RPMI7951 (cell line): ENCODE measurements around the gene VPS52. TPM values are rescaled to one million over a fixed set of nuclear protein-coding genes. Genes with fewer than 3 reads are reported as not detected.

Experiments used
- DNase-seq: peaks from one replicate; pipeline ENCODE4 v3.0.0-alpha.2; 2012; ENCODE audit warnings: low read depth
- total RNA-seq: library from RNA; depleted of rRNA; stranded (reverse); fragments of >200 nt; shearing (Covaris generic); gene quantifications from 2 replicates; pipeline ENCODE4 v1.2.3, GENCODE V29; 2014; rRNA removed

Gene VPS52, protein sequence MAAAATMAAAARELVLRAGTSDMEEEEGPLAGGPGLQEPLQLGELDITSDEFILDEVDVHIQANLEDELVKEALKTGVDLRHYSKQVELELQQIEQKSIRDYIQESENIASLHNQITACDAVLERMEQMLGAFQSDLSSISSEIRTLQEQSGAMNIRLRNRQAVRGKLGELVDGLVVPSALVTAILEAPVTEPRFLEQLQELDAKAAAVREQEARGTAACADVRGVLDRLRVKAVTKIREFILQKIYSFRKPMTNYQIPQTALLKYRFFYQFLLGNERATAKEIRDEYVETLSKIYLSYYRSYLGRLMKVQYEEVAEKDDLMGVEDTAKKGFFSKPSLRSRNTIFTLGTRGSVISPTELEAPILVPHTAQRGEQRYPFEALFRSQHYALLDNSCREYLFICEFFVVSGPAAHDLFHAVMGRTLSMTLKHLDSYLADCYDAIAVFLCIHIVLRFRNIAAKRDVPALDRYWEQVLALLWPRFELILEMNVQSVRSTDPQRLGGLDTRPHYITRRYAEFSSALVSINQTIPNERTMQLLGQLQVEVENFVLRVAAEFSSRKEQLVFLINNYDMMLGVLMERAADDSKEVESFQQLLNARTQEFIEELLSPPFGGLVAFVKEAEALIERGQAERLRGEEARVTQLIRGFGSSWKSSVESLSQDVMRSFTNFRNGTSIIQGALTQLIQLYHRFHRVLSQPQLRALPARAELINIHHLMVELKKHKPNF
- 30.7 and 43.1 TPM in 2 replicates for total RNA-seq

GRCh38 chr6:33271468-33272274 lies at the start of gene VPS52, which contains the start of gene RPS18:
Gene VPS52, minus strand, starts transcription at chr6:33271876. Its CDS starts 201 bp downstream, at chr6:33271675.
Gene RPS18, plus strand, starts transcription at chr6:33272075. Its CDS starts 45 bp downstream, at chr6:33272120.
- peak; percentile 99 for DNase-seq

- no peak for DNase-seq
These were observed 49.6 kb upstream of the VPS52 start for GRCh38 chr6:33321227-33321626.

DNA sequence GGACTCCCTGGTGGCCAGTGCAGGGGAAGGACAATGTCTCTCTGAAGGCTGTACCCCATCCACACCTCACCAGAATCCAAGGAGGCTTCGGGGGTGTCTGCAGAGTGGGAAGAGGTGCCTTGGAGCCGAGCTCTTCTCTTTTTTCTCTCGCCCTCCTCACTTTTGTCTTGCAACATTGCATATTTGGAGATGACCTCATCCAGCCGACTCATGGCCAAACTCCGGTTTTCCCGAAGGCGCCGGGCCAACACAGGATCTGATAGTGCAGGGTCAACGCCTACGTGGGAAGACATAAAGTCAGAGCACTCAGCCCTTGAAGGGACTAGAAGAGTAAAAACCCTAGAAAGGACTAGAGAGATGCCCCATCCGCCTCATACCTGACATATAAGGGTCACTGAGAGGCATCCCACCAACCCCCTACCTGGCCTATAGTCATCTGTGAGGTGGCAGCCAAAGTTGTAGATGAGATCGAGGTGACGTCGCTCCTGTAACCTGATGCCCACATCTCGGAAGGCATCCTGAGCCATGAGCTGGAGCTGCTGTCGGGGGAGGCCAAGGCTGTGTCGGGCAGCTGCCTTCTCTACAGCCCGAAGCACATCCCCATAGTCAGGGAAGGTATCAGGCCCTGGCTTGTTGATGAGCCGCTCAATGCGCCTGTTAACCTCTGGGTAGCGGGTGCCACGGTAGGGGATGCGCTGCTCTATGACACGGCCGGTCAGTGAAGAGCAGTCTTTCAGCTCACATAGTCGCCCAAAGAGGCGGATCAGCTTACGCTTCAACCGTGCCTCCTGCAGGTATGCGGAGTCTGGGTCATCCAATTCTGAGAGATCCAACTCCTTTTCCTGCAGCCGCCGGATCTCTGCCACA lies 48.9 kb upstream of the VPS52 start:
- DNase-seq, result peak; percentile 80

DNA sequence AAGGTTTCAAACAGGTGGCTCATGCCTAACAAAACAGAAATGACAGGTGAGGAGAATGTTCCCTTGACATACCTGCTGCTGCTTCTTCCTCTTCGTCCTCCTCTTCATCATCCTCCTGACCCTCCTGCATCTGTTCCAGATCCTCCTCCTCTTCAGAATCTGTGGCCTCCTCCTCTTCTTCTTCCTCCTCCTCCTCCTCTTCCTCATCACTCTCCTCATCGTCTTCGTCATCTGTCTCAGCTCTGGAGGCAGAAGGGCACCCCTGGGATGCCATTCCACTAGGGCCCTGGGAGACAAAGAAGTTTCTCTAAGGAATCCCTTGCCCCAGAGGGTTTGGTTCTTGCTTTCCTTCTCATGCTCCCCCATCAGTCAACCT lies 48.3 kb upstream of the VPS52 start:
- DNase-seq, result no peak

- no peak for DNase-seq
These were observed 46.9 kb upstream of the VPS52 start for GRCh38 chr6:33318426-33319073.

DNA sequence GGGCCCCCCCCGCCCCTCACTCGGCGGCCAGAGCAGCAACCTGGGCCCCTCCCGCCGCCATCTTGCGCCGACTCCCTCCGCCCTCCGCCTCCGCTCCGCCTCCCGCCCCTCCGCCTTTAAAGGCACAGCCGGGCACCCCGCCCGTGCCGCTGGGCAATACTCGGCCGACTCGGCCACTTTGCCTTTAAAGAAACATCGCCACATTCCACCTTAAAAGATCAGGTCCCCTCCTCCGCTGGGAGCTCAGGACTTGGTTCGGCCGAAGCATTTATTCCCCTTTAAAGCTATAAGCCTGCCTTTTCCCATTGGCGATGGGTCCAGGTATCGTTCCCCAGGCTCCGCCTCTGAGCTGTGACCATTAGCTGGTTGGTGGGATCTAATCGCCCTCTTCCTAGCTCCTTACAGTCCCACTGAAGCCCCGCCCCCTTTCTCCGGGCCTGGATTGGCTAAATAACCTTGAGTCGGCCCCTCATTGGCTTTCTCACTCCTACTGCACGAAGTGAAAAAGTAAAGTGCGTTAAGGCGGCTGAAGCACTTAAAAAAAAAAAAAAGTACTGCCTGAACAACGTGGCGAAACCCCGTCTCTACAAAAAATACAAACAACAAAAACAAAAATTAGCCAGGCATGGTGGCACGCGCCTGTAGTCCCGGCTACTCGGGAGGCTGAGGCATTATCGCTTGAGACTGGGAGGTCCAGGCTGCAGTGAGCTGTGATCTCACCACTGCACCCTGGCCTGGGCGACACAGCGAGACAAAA lies 46.2 kb upstream of the VPS52 start, which contains the start of gene ZBTB22:
Gene ZBTB22 (minus strand): TSS at position 76 of the 757 bp plus-strand sequence. CDS start 828 bp downstream, outside the sequence.
- DNase-seq, result peak; percentile 99

GRCh38 chr6:33317419-33317668 lies 45.7 kb upstream of the VPS52 start:
- DNase-seq, result no peak

DNA sequence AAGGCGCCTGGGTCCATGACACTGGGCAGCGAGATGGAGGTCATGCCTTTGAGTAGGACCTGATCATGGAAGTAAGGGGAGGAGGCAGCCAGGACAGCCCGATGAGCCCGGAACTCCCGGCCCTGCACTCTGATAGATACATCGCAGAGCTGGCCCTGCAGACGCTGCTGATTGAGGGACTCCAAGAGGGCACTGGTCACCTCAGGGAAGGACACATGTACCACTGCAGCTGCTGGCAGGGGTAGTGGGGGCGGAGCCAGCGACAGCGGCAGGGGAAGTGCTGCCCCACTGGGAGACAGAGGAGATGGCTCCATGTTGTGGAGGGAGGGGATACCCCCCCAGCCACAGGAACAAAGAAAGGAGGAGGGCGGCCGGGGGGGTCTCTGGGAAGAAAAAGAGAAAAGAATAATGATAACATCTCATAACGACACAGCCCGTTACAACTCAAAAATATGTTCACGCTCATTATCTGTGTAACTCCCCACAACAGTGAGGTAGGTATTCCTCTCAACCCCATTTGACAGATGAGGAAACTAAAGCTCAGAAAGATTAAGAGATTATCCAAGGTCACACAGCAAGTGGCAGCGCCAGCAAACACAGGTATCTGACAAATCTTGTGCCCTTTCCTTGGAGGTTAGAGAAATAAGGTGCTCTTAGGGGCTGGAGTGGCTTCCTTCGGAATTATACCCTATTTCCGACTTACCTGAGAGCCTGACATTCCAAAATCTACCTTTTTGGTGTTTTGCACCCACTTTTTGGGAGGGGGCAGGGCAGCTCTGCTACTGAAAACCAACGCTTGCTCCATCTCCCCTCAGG lies 45.1 kb upstream of the VPS52 start:
- DNase-seq, result no peak

- no peak for DNase-seq
These were observed 44.3 kb upstream of the VPS52 start for GRCh38 chr6:33315793-33316602.

DNA sequence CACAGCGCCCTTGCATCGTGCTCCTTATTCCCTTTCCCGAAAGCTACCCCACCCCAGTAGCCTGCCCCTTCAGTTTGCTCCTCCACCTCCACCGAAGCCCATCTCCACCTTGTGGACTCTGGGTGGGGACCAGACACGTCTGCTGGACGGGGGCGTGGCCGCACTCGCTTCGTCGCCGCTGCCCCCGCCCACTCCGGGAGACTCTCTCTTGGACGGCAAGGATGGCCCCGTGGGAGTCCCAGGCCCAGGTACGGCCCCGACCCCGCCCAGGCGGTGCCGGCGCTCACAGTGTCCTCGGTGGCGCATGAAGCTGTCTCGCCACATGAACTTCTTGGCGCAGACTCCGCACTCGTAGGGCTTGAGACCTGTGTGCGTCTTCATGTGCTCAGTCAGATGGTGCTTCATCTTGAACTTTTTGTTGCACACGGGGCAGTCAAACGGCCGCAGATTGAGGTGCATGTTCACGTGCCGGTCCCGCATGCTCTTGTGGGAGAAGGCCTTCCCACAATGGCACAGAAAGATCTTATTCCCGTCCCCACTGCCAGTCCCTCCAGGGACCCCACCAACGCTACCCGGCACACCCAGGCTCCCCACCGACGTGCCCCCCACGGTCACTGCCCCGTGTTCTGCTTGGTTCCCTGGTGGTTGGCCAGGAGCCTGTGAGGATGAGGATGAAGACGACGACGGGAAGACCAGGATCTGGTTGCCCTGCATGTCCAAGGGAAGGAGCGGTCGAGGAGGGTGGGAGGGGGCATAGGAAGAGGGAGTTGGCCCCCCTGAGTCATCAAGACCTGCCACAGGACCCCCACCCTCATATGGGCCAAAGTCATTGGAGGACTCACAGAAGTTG lies 43.5 kb upstream of the VPS52 start:
- no peak for DNase-seq

GRCh38 chr6:33314515-33314942 lies 42.9 kb upstream of the VPS52 start:
- DNase-seq, result peak; percentile 84

- DNase-seq, result peak; percentile 77
These were observed 42.2 kb upstream of the VPS52 start, which contains the start of gene TAPBP for GRCh38 chr6:33313709-33314514. Gene TAPBP, minus strand, starts transcription at chr6:33314078. Its CDS starts 37 bp downstream, at chr6:33314041.

DNA sequence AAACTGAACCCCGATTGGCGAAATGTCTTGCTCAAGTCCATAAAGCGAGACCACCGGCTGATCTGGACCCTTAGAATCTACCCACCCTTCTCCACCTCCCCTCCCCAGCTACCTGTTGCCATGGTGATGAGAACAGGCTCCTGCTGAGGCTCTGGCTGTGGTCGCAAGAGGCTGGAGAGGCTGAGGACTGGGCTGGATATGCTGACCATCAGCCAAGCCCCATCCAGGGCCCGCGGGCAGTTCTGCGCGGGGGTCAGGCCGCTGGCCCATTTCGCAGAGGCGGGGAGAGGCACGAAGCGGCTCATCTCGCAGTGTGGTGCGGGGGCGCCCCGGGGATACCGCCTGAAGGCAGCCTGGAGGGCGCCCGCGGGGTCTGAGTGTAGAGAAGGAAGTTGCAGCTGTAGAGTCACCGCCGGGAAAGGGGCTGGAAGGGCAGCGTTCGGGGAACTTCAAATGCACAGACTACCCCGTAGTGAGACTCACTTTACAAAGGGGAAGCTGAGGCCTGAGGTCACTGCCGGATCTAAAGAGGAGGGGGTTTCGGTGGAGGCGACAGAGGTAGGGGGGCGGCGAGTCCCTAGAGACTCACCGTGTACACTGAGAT lies 41.5 kb upstream of the VPS52 start:
- DNase-seq, result peak; percentile 42

- DNase-seq, result peak; percentile 66
These were observed 40.9 kb upstream of the VPS52 start for GRCh38 chr6:33312361-33313104.

GRCh38 chr6:33306356-33306755 lies 34.7 kb upstream of the VPS52 start:
- DNase-seq, result no peak
